ENCODE results near the gene WDCP. TPM values are rescaled to one million over a fixed set of nuclear protein-coding genes. Genes with fewer than 3 reads are reported as not detected.

WDCP gene
- total RNA-seq, 4 donors from 2014 or later: 5.9 to 18.2 (median 12.1) TPM

DNA sequence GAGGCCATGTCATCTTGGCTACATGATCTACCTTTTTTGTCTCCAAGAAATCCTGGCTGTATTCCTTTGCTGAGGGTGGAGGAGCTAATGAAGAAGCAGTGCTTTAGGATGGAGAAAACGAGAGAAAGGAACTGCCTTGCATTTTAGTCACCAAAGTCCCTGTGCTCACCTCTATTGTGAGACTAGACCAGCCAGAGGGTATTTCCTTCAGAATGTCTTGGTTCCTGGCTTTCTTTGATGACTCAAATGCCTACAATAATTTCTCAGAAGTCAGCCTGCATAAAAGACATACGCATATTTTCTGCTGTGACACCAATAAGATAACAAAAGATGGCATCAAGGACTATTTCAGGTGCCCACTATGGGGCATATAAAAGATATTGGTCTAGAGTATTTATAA is 18.1 kb upstream of the WDCP start:
- H3K27ac ChIP-seq: no peak overlapping the region
- DNase-seq: no peak
- H3K4me1 ChIP-seq: no peaks in the 10 kb centered on the region
- intact Hi-C loops (cut with DNase I; ENCODE audit: low total_unique reads): no loop called here
- no peak for TF ChIP-seq POLR2A (IDR thresholded peaks at IDR 0.05)
- TF ChIP-seq, protein P1, sequence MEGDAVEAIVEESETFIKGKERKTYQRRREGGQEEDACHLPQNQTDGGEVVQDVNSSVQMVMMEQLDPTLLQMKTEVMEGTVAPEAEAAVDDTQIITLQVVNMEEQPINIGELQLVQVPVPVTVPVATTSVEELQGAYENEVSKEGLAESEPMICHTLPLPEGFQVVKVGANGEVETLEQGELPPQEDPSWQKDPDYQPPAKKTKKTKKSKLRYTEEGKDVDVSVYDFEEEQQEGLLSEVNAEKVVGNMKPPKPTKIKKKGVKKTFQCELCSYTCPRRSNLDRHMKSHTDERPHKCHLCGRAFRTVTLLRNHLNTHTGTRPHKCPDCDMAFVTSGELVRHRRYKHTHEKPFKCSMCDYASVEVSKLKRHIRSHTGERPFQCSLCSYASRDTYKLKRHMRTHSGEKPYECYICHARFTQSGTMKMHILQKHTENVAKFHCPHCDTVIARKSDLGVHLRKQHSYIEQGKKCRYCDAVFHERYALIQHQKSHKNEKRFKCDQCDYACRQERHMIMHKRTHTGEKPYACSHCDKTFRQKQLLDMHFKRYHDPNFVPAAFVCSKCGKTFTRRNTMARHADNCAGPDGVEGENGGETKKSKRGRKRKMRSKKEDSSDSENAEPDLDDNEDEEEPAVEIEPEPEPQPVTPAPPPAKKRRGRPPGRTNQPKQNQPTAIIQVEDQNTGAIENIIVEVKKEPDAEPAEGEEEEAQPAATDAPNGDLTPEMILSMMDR (IDR thresholded peaks at IDR 0.05): no peak
- H3K36me3 ChIP-seq: no peaks in the 10 kb centered on the region
- no peaks in the 10 kb centered on the region for H3K27me3 ChIP-seq
- no peak overlapping the region for H3K4me3 ChIP-seq
- H3K9me3 ChIP-seq: no peaks in the 10 kb centered on the region

DNA sequence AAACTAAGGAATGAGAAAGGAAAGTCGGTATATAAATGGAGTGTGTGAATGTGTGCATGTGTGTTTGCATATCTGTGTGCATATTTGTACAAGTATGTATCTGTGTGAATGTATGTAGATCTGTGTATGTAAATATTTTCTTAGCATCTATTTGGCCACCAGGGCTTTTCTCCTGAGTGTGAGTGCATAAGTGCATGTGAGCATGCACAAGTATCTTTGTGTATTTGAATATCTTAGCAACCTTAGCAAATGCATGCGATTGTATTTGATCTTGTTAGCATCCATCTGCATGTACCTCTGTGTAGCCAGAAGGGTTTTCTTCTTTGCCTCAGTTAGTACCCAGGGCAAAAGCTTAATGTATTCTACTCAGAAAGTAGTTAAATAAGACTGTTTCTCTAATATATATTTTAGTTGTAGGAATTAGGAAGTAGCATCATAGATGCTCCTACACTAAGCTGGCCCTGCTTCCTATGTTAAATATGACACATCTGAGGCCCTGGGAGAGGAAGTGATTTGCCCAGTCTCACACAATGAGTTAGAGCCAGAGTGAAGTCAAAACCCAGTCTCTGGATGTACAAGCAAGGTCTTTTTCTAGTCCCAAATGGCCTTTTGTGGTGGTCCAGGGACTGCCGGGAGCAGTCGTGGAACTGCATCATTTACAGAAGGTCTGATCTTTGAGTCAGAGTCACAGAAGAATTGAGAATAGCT is 11.5 kb upstream of the WDCP start:
- H3K27me3 ChIP-seq: no peaks in the 10 kb centered on the region
- TF ChIP-seq, protein P1 (IDR thresholded peaks at IDR 0.05): no peak
- TF ChIP-seq POLR2A (IDR thresholded peaks at IDR 0.05): no peak
- H3K4me3 ChIP-seq: no peak overlapping the region
- no peak overlapping the region for H3K27ac ChIP-seq
- no peak for DNase-seq
- no peaks in the 10 kb centered on the region for H3K4me1 ChIP-seq
- no peaks in the 10 kb centered on the region for H3K36me3 ChIP-seq
- H3K9me3 ChIP-seq: no peaks in the 10 kb centered on the region
- intact Hi-C loops (cut with DNase I; ENCODE audit: low total_unique reads): no loop called here

DNA sequence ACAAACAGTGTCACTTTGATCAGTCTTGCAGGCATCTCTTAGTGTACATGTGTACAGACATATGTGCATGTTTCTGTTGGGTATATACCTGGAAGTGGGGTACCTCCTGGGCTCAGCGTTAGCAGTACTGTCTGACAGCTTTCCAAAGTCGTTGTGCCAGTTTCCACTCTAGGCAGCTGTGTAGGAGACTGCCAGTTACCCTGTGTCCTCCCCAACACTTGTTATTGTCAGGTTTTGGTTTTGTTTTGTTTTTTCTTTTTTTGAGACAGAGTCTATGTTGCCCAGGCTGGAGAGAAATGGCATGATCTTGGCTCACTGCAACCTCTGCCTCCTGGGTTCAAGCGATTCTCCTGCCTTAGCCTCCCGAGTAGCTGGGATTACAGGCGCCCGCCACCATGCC is 8.6 kb upstream of the WDCP start:
- intact Hi-C loops (cut with DNase I; ENCODE audit: low total_unique reads): no loop called here
- TF ChIP-seq, protein P1 (IDR thresholded peaks at IDR 0.05): no peak
- TF ChIP-seq POLR2A (IDR thresholded peaks at IDR 0.05): no peak
- no peak for DNase-seq

DNA sequence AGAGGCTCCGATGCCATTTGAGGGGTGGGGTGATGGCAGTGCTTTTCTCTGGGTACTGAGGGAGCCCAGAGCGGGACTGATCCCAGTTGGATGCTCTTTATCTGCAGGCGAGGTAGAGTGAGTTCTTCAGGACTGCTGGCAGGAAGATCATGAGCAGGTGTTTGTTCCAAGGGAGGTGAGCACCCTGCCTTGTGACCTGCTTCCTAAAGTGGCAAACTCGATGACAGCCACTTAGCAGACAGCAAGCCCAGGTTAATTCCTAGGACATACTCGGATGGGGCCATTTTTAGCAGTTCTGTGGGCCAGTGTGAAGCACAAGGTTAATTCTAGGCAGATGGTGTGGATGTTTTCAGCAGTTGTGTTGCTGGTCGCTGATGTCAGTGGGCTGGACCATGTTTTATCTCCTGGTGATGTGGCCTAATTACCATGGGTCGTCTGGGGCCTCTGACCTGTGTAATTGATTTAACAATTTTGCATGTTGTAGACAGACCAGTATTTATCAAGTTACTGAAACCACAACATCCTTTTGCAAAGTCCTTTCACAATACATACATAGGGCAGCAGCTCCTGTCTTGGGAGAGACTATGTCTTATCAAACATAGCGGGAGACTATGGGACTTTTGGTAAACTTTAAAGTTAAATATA is 7.3 kb upstream of the WDCP start:
- Histone ChIP-seq H3K9me3 (no peaks in the 10 kb centered on the region), H3K36me3 (no peaks in the 10 kb centered on the region), H3K27ac (no peak overlapping the region), H3K4me3 (no peak overlapping the region), H3K4me1 (no peaks in the 10 kb centered on the region), H3K27me3 (no peaks in the 10 kb centered on the region)
- no peak for DNase-seq
- intact Hi-C loops (cut with DNase I; ENCODE audit: low total_unique reads): no loop called here
- TF ChIP-seq, protein P1 (IDR thresholded peaks at IDR 0.05): no peak
- TF ChIP-seq POLR2A (IDR thresholded peaks at IDR 0.05): no peak

More for the DNA sequence above, 8.6 kb upstream of the WDCP start:
- Histone ChIP-seq H3K9me3 (no peaks in the 10 kb centered on the region), H3K27ac (no peak overlapping the region), H3K4me3 (no peak overlapping the region), H3K4me1 (no peaks in the 10 kb centered on the region), H3K36me3 (no peaks in the 10 kb centered on the region), H3K27me3 (no peaks in the 10 kb centered on the region)

DNA sequence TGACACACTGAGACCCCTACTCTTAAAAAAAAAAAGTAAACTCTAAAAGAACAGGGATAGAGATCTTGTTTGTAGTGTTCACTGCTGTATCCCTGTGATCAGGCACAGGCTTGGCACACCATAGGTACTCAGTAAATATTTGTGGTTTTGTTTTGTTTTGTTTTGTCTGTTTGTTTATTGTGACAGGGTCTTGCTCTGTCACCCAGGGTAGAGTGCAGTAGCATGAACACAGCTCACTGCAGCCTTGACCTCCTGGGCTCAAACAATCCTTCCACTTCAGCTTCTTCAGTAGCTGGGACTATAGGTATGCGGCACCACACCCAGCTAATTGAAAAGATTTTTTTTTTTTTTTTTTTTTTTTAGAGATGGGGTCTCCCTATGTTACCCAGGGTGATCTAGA is 5.8 kb upstream of the WDCP start:
- Histone ChIP-seq H3K27ac (no peak overlapping the region), H3K36me3 (no peaks in the 10 kb centered on the region), H3K4me1 (no peaks in the 10 kb centered on the region), H3K4me3 (no peak overlapping the region), H3K27me3 (no peaks in the 10 kb centered on the region), H3K9me3 (no peaks in the 10 kb centered on the region)
- TF ChIP-seq POLR2A (IDR thresholded peaks at IDR 0.05): no peak
- TF ChIP-seq, protein P1 (IDR thresholded peaks at IDR 0.05): no peak
- no peak for DNase-seq
- intact Hi-C loops (cut with DNase I; ENCODE audit: low total_unique reads): no loop called here

All from uterus (tissue), 4 donors.